NT2/D1 (cell line): Measurements from ENCODE around the gene SRPRA.

Experiments
- SUZ12 ChIP-seq: IDR thresholded peaks from 2 replicates; pipeline ENCODE4 v1.6.1; 2011; ENCODE audit not compliant: insufficient read length, insufficient read depth; ENCODE audit errors: extremely low read depth
- YY1 ChIP-seq: IDR thresholded peaks from 2 replicates; pipeline ENCODE4 v1.6.1; 2011; ENCODE audit not compliant: insufficient read length, insufficient read depth
- ZNF274 ChIP-seq: IDR thresholded peaks from 2 replicates; pipeline ENCODE4 v1.6.1; 2011; ENCODE audit warnings: mild to moderate bottlenecking, low read depth, low read length

DNA sequence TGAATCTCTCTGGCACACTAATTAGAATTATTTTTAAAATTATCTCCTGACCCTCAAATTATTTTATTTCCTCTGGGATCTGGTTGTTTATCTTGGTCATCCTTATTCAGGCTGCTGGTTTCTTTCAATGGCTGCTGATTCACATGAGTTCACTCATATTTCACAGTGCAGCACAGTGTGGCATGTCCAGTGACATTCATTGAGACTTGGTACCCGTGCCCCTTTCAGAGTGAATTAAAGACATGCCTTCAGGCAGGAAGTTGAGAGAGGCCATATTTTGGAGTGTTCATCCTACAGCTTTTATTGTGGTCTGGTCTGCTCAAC is 48.7 kb upstream of the SRPRA start:
- TF ChIP-seq SUZ12 (no peak), YY1 (no peak), ZNF274 (no peak)
